Panc1 (cell line): ENCODE data around the gene ZNF214. TPM values are rescaled to one million over a fixed set of nuclear protein-coding genes. Genes with fewer than 3 reads are reported as not detected.

ENCODE experiments used
- ATAC-seq: fragments of 200-7000 bp; cut with Tn5 transposase; 2 replicates; pipeline ENCODE4 v1.9.1; 2020; ENCODE audit warnings: mild to moderate bottlenecking, moderate library complexity
- BruUV-seq: library from RNA; stranded (reverse); fragments of 400-500 nt; replicated peaks from 2 replicates; lab custom pipeline; 2021; lab: Mats Ljungman, UMichigan
- CTCF ChIA-PET: fragments of 300-600 bp; sonication (Branson Sonifier 250); formaldehyde crosslinking; loops from one replicate; lab custom pipeline; 2022; ENCODE audit warnings: antibody characterized with exemption; lab: Charles Lee
- POLR2A ChIA-PET: fragments of 300-600 bp; sonication (Branson Sonifier 250); formaldehyde crosslinking; loops from one replicate; lab custom pipeline; 2022; ENCODE audit warnings: antibody characterized with exemption; lab: Charles Lee
- DNase-seq: peaks from one replicate; pipeline ENCODE4 v3.0.0-alpha.2; 2010; ENCODE audit warnings: low read depth, low spot score
- H3K27ac ChIP-seq: 2 replicates; pipeline ENCODE4 v1.5.1; 2011; ENCODE audit warnings: mild to moderate bottlenecking, low read length, inconsistent platforms
- H3K27me3 ChIP-seq: fragments of 200-500 bp; sonication (Bioruptor generic); 2 replicates; pipeline ENCODE4 v1.6.0; 2014; ENCODE audit warnings: low read length, inconsistent platforms; ENCODE audit not compliant: control insufficient read depth, insufficient read depth
- H3K36me3 ChIP-seq: fragments of 200-500 bp; sonication (Bioruptor generic); 2 replicates; pipeline ENCODE4 v1.5.1; 2014; ENCODE audit warnings: inconsistent platforms, mild to moderate bottlenecking, low read length, moderate library complexity; ENCODE audit not compliant: control insufficient read depth, insufficient read depth
- H3K4me1 ChIP-seq: 2 replicates; pipeline ENCODE4 v1.5.1; 2011; ENCODE audit warnings: inconsistent platforms, mild to moderate bottlenecking, low read length, moderate library complexity; ENCODE audit not compliant: control insufficient read depth, insufficient read depth
- H3K4me3 ChIP-seq, 2 experiments: 2 replicates each; pipeline ENCODE4 v1.5.1; 2011 to 2012; ENCODE audit warnings: low read depth in 2 of 2, low read length in 2 of 2, mild to moderate bottlenecking in 2 of 2, inconsistent platforms in 1 of 2, moderate library complexity in 1 of 2
- H3K9me3 ChIP-seq: fragments of 200-500 bp; sonication (Bioruptor generic); 2 replicates; pipeline ENCODE4 v1.5.1; 2014; ENCODE audit warnings: low read depth, mild to moderate bottlenecking, inconsistent platforms, low read length, moderate library complexity; ENCODE audit not compliant: control insufficient read depth, insufficient read depth
- CTCF ChIP-seq: fragments of 450-650 bp; IDR thresholded peaks from 2 replicates; pipeline ENCODE4 v1.5.1; 2017; ENCODE audit warnings: mild to moderate bottlenecking
- POLR2AphosphoS5 ChIP-seq: IDR thresholded peaks from 2 replicates; pipeline ENCODE4 v1.6.1; 2012; ENCODE audit warnings: mild to moderate bottlenecking, low read depth, low read length, moderate library complexity
- REST ChIP-seq, 2 experiments: IDR thresholded peaks; 2 replicates each; pipeline ENCODE4 v1.6.1; 2011 to 2012; ENCODE audit warnings: low read depth in 2 of 2, control low read depth in 1 of 2, low read length in 1 of 2, mild to moderate bottlenecking in 1 of 2, moderate library complexity in 1 of 2; ENCODE audit not compliant: insufficient read depth in 1 of 2
- SIN3A ChIP-seq: IDR thresholded peaks from 2 replicates; pipeline ENCODE4 v1.6.1; 2012; ENCODE audit warnings: low read depth, mild to moderate bottlenecking, low read length, moderate library complexity, borderline replicate concordance; ENCODE audit not compliant: insufficient read depth
- TCF7L2 ChIP-seq: IDR thresholded peaks from 2 replicates; pipeline ENCODE4 v1.6.1; 2011; ENCODE audit warnings: mild to moderate bottlenecking, low read depth, low read length, inconsistent platforms
- in situ Hi-C: cut with HindIII; loops from 2 replicates; pipeline ENCODE4 v1.10.0; 2016; ENCODE audit warnings: low sequenced_read_pairs, low pct_unique_long_range_greater_than_20kb
- intact Hi-C: fragments of 100-400 bp; cut with micrococcal nuclease; formaldehyde crosslinking; loops from one replicate; pipeline ENCODE4 v1.10.0; 2022; ENCODE audit not compliant: unreplicated experiment
- total RNA-seq: library from RNA; stranded (reverse); gene quantifications from one replicate; pipeline ENCODE4 v1.2.1, GENCODE V29; 2021; ENCODE audit not compliant: unreplicated experiment

Gene ZNF214
- total RNA-seq, 1 experiment from 2014 or later = 3.0 TPM

GRCh38 chr11:7060868-7061267 lies 40.7 kb upstream of the ZNF214 start:
- Histone ChIP-seq H3K36me3 (no peaks in the 10 kb centered on the region), H3K27me3 (peaks cover 3% of the 10 kb centered on the region; the same call in 1 of the 2 replicates), H3K9me3 (no peaks in the 10 kb centered on the region), H3K4me3 (no peak overlapping the region), H3K27ac (no peak overlapping the region), H3K4me1 (no peaks in the 10 kb centered on the region)
- TF ChIP-seq REST (IDR thresholded peaks at IDR 0.05; ENCODE audit: insufficient read depth in 1 of 2, low read depth in 2 of 2, low read length in 1 of 2) (no peak), CTCF (no peak)
- BruUV-seq = no TSS peak
- no peak for ATAC-seq
- in situ Hi-C loops (no loop called here), intact Hi-C loops (no loop called here)
- CTCF ChIA-PET = no interaction called here
- POLR2A ChIA-PET = no interaction called here
- no peak for DNase-seq

GRCh38 chr11:7057641-7058040 lies 37.5 kb upstream of the ZNF214 start:
- ChIA-PET CTCF (no interaction called here), POLR2A (no interaction called here)
- TF ChIP-seq SIN3A (no peak), CTCF (no peak), TCF7L2 (no peak), REST (IDR thresholded peaks at IDR 0.05; ENCODE audit: insufficient read depth in 1 of 2, low read depth in 2 of 2, low read length in 1 of 2) (no peak), POLR2AphosphoS5 (no peak)
- DNase-seq (no peak), ATAC-seq (no peak)
- Histone ChIP-seq H3K27ac (no peak overlapping the region), H3K27me3 (peaks cover 3% of the 10 kb centered on the region; the same call in 1 of the 2 replicates), H3K9me3 (no peaks in the 10 kb centered on the region), H3K4me3 (no peak overlapping the region), H3K36me3 (no peaks in the 10 kb centered on the region), H3K4me1 (no peaks in the 10 kb centered on the region)
- in situ Hi-C loops (no loop called here), intact Hi-C loops (no loop called here)
- BruUV-seq = no TSS peak
